HG03378 (cell line): ENCODE measurements around the gene ZNF729.
"Not testable (repeated sequence)": the region's sequence is repeated elsewhere in the genome, so short reads cannot be mapped to it uniquely, and the experiment has no call there.

ENCODE experiments used
- ATAC-seq: cut with Tn5 transposase; IDR thresholded peaks from one replicate; pipeline ENCODE4 v1.9.1; 2021; ENCODE audit warnings: mild to moderate bottlenecking, moderate library complexity; ENCODE audit not compliant: unreplicated experiment

Gene ZNF729

DNA sequence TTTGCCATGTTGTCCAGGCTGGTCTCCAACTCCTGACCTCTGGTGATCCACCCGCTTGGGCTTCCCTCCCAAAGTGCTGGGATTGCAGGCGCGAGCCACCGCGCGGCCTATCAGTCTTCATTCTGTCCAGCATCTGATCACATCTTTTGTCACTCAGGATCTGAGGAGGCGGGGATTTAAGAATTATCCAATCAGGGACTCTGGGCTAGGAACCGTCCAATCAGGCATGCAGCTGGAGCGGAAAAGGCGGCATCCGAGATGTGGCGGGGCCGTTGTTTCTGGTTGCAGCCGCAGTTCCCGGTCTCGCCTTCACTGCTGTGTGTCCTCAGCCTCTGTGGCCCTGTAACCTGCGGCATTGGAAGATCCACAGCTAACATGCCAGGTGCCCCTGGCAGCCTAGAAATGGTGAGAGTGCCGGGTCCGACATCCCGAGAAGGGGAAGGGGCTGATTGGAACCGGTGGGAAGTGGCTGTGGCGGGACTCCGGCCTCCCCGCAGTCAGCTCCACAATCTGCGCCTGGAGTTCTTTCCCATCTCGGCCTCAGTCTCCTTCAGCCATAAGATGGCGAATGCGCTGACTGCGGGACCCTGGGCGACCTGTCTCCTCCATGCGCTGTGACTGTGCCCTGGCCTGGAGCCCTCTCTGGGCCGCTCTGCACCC lies at the start of gene ZNF729:
Gene ZNF729, plus strand, starts transcription at position 291 of the 660 bp plus-strand sequence. Its CDS starts 85 bp downstream, at position 376.
- ATAC-seq = no peak

DNA sequence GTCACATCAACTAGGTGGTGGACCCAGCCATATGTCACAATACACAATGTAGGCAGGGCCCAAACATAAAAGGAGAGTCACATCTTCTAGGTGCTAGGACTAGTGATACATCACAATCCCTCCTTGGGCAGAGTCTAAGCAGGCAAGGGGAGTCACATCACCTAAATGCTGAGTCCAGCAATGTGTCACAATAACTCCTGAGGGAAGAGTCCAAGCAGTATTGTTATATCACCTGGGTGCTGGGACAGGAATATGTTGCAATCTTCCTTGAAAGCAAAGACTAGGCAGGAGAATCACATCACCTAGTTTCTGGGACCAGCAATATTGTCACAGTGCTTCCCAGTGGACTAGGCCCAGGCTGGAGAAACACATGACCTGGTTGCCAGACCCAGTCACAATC lies 29.4 kb upstream of the ZNF729 start:
- no peak for ATAC-seq

DNA sequence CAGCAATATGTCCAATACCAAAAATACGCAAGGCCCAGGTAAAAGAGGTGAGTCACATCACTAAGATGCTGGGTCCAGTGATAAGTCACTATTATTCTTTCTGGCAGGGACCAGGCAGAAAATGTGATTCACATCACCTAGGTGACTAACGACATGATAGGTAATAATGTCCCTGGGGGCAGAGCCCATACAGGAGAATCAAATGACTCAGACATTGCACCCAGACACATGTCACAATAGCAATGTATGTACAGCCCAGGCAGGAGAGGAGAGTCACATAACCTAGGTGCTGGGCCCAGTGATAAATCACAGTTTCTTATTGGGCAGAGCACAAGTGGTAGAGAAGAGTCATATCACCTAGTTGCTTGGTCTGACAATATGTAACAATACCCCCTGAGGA lies 28.9 kb upstream of the ZNF729 start:
- ATAC-seq = no peak

DNA sequence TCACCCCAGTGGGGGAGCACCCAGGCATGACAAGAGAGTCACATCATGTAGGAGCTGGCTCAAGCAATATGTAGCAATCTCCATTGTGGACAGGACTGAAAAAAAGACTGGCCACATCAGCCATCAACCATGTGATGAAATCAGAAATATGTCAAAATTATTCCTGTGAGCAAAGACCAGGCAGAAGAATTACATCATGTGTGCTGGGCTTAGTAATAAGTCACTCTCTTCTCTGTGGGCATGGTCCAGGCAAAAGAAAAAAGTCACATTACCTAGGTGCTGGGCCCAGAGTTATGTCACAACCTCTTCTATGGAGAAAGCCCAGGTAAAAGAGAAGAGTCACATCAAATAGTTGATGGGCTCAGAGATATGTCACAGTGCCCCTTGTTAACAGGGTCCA lies 28.3 kb upstream of the ZNF729 start:
- ATAC-seq = no peak

DNA sequence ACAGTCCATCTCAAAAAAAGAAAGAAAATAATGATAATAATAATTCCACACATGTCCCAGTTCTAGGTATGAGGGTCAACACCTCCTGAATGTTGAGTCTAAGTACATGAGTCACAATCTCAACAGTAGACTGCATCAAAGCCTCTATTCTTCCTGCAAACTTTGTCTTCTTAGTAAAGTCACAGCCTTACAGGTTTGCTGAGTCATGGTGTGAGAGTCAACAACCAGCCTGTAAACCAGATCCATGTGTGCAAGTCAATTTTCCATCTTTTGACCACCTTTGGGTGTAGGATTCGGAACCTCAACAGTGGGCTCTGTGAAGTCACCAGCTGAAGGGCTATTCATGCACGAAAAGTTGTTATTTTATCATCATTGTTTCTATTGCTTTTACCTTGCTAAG lies 25.7 kb upstream of the ZNF729 start:
- ATAC-seq = no peak

DNA sequence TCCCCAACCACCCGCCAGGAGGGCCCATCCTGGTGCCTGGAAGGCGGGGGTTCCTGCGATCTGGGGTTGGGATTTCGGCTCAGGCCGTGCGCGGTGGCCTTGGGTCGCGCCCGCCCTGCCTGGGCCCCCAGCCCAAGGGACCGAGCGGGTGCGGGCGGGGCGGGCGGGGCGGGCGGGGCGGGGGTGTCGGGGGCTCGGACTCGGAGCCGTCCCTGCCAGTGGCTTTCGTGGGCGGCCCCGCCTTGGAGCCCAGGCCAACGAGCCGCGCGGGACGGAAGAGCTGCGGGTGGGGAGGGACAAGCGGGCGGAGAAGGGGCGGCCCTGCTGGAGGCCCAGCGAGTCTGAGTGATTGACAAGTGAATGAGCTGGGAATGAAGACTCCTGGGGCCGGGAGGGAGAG lies 24.6 kb upstream of the ZNF729 start:
- ATAC-seq = no peak

DNA sequence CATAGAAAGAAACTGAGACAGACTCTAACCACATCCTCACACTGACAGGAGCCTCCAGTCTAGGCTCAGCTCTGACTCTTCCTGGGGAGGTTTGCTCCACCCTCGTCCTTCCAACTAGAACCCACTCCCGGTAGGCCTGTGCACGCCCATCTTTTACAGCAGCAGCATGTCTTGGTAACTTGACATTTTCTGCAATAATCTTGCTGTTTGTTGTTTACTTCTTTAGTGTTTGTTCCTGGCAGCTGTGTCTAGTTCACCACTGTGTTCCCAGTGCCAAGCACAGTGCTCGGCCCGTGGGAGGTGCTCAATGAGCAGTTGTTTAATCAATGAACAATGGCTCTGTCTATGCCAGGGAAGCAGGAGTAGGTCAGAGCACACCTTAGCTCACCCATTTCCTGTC lies 23.1 kb upstream of the ZNF729 start:
- ATAC-seq = no peak

DNA sequence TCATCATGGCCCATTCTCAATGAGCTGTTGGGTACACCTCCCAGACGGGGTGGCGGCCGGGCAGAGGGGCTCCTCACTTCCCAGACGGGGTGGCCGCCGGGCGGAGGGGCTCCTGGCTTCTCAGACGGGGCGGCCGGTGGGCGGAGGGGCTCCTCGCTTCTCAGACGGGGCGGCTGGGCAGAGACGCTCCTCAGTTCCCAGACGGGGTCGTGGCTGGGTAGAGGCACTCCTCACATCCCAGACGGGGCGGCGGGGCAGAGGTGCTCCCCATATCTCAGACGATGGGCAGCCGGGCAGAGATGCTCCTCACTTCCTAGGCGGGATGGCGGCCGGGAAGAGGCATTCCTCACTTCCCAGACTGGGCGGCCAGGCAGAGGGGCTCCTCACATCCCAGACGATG lies 35.3 kb downstream of the ZNF729 start:
- not testable (repeated sequence) for ATAC-seq

DNA sequence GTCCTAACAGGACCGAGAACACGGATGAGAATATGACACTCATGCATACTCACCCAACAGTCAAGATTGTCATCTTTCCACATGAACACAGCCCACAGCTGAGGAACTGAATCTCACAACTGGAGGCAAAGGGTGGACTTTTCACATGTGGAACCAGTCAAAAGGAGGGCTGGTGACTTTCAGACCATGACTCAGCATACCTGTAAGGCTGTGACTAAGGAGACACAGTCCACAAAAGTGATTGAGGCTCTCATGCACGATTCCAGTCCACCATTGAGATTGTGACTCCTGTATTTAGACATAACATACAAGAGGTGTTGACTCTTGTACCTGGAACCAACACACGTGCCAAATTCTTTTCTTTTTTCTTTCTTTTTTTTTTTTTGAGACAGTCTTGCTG lies 40.0 kb downstream of the ZNF729 start:
- ATAC-seq = no peak

DNA sequence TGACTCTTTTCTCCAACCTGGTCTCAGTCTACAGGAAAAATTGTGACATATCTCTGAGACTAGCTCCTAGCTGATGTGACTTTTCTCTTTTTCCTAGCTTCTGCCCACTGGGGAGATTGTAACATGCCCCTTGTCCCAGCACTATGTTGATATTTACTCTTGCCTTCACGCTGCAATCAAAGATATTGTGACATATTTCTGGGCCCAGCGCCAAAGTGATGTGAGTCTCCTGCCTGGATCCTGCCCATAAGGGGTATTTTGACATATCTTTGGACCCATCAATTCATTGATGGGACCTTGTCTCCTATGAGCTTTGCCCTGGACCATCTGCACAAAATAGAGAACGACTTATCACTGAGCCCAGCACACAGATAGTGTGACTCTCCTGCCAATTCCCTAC lies 41.1 kb downstream of the ZNF729 start:
- ATAC-seq = no peak

DNA sequence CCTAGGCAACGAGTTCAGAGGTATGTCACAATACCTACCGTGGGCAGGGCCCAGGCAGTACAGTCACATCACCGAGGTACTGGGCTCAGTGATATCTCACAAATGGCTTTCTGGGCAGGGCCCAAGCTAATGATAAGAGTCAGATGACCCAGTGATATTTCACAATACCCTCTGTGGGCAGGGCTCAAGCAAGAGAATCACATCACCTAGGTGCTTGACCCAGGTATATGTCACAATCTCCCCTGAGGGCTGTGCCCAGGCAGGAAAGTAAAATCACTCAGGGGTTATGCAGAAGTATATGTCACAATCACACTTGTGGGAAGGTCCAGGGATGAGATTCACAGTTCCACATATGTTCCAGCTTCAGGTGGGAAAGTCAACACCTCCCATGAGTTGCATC lies 45.3 kb downstream of the ZNF729 start:
- ATAC-seq = no peak

DNA sequence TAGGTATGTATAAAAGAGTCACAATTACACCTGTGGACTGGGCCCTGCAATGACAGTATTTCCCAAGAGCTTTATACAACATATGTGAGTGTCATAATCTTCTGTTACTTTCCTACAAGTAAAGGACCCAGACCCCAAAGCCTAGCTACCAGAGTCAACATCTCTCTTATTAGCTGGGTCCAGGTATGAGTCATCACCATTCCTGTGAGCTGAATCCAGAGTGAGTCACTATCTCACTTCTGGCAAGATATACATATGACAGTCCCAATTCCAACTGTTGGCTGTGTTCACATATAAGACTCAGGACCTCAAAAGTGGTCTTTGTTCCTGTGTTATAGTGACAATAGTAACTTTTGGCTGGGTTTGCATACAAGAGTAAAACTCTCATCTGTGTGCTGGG lies 46.7 kb downstream of the ZNF729 start:
- ATAC-seq = no peak

DNA sequence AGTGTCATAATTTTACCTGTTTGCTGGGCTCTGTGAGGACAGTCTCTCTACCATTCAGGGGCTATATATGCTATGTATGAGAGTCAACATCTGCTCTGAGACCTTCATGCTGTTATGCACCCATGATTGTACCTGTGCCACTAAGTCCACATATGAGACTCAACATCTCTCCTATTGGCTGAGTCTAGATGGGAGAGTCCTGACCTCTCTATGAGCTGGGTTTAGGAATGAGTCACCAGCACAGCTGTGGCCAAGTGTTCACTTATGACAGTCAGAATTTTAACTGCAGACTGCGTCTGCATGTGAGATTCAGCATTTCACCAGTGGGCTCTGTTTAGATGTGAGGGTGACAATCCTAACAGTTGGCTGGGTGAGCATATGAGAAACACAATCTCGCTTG lies 49.5 kb downstream of the ZNF729 start:
- ATAC-seq = no peak

DNA sequence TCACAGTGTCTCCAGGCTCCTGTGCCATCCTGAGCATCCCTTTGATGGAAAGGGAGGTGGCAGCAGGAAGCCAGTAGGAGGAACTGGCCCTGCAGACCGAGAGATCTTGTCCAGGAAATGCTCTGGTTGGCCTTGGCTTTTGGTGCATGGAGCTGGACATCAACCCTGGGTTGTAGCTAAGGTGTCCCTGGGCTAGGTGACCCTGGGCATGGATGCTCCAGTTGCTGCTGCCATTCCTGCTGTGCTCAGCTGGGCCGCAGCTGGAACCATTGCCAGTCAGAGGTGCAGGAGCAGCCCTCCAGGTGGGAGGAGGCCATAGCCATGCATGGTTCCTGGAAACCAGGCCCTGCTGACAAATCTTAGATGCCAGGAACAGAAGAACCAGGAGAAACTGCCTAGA lies 68.4 kb downstream of the ZNF729 start:
- ATAC-seq = no peak
